Activated CD4-positive, alpha-beta T cell treated with anti-CD3 and anti-CD28 coated beads for 36 hours (primary cell): ENCODE measurements around the gene REEP3. TPM values are rescaled to one million over a fixed set of nuclear protein-coding genes. Genes with fewer than 3 reads are reported as not detected.

Source experiments
- ATAC-seq: fragments of 200-7000 bp; cut with Tn5 transposase; one replicate; pipeline ENCODE4 v1.10.0; 2021; ENCODE audit warnings: mild to moderate bottlenecking, moderate library complexity
- CTCF ChIA-PET: fragments of 350-600 bp; sonication (Branson Sonifier 250); formaldehyde crosslinking; loops from one replicate; lab custom pipeline; 2021; ENCODE audit warnings: antibody characterized with exemption; lab: Charles Lee
- POLR2A ChIA-PET: fragments of 350-600 bp; sonication (Branson Sonifier 250); formaldehyde crosslinking; loops from one replicate; lab custom pipeline; 2021; ENCODE audit warnings: antibody characterized with exemption, inconsistent platforms; lab: Charles Lee
- DNase-seq: peaks from one replicate; pipeline ENCODE4 v3.0.0-alpha.2; 2020
- H3K27ac Mint-ChIP-seq: one replicate; pipeline ENCODE4 v1.8.0; 2021; ENCODE audit warnings: mixed read lengths
- H3K27me3 Mint-ChIP-seq: one replicate; pipeline ENCODE4 v1.8.0; 2021; ENCODE audit warnings: mixed read lengths
- H3K36me3 Mint-ChIP-seq: one replicate; pipeline ENCODE4 v1.8.0; 2021; ENCODE audit warnings: low read depth, mixed read lengths
- H3K4me1 Mint-ChIP-seq: one replicate; pipeline ENCODE4 v1.8.0; 2021; ENCODE audit warnings: mixed read lengths
- H3K4me3 Mint-ChIP-seq: one replicate; pipeline ENCODE4 v1.8.0; 2021; ENCODE audit warnings: mild to moderate bottlenecking, moderate library complexity, mixed read lengths
- H3K9me3 Mint-ChIP-seq: one replicate; pipeline ENCODE4 v1.8.0; 2021; ENCODE audit warnings: low read depth, mixed read lengths
- intact Hi-C, 2 experiments: fragments of 100-400 bp; cut with DNase I in 1 of 2; cut with micrococcal nuclease in 1 of 2; formaldehyde crosslinking; loops; one replicate each; pipeline versions ENCODE4 v1.14.2 to v1.15.1; 2022 to 2024; cut with DNase I, micrococcal nuclease
- total RNA-seq, 2 experiments: library from RNA; stranded (reverse); gene quantifications; one replicate each; pipeline ENCODE4 v1.2.3, GENCODE V29; 2021

REEP3 gene
- total RNA-seq, 2 experiments from 2014 or later, result 15.9 to 20.9 TPM

DNA sequence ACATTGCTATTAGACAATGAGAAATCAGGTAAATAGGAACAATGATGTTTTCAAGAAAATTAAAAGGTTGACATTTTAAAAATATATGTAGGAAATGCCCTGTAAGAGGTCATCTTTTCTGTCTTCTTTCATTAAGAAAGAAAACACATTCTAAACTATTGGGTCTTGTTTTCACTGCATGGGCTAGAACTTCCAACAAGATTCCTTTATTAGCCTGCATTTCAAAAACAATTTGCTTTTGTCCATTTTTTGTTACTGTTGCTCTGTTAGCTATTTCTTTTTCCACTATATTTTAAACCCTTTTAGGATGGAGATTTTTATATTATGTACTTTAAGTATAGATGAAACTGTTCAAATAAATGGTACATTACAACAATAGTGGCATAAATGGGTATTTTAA is 9.2 kb downstream of the REEP3 start:
- Mint-ChIP-seq H3K36me3 (peaks cover 17% of the 10 kb centered on the region), H3K9me3 (no peaks in the 10 kb centered on the region), H3K4me1 (peaks cover 24% of the 10 kb centered on the region), H3K4me3 (no peak overlapping the region), H3K27ac (no peak overlapping the region), H3K27me3 (no peaks in the 10 kb centered on the region)
- CTCF ChIA-PET, result interaction anchor here (0.7 to 1.6 kb wide), 2 partner anchors 9 to 357 kb away, joined by 3 to 4 read pairs; no protein-coding TSS in a partner anchor
- DNase-seq, result no peak
- POLR2A ChIA-PET, result no interaction called here
- intact Hi-C loops, result no loop called here
- no peak for ATAC-seq

DNA sequence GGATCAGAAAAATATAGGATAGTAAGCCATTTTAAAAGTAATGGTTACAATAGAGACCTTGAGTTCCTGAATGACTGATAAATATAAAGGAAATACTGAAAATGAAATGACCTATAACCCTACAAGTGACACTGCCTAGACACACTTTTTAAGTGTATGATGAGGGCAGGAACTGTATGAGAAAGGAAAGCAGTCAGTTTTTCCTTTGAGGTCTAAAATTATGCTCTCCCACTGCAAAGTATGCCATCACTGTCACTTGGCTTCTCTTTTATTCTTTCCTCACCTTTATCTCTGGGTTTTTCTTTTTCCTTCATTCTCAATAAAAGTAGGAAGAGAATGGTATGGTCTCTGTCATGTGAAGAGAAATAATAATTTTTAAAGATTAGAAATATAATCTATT is 13.5 kb downstream of the REEP3 start:
- Mint-ChIP-seq H3K27me3 (no peaks in the 10 kb centered on the region), H3K4me1 (peaks cover 5% of the 10 kb centered on the region), H3K27ac (no peak overlapping the region), H3K4me3 (no peak overlapping the region), H3K36me3 (peaks cover 1% of the 10 kb centered on the region), H3K9me3 (no peaks in the 10 kb centered on the region)
- ChIA-PET POLR2A (no interaction called here), CTCF (no interaction called here)
- intact Hi-C loops, result no loop called here
- DNase-seq (no peak), ATAC-seq (peak; percentile 39)

DNA sequence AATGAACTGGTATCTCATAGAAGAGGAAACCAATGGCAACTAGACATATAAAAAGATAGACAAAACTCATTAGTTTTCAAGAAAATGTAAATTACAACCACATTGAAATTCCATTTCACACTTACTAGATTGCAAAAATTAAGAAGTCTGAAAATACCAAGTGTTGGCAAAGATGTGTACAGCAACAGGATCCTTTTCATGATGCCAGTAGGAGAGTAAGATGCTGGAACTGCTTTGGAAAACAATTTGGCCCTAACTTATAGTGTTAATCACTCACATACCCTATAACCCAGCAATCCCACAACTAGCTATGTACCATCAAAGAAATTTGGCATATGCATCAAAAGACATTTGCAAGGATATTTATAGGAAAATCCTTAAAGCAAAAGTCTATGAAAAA is 15.5 kb downstream of the REEP3 start:
- intact Hi-C loops, result no loop called here
- no peaks in the 10 kb centered on the region for H3K9me3 Mint-ChIP-seq
- H3K27me3 Mint-ChIP-seq, result no peaks in the 10 kb centered on the region
- ChIA-PET POLR2A (no interaction called here), CTCF (interaction anchor here (1.4 kb wide), 1 partner anchor 184 kb away, joined by 4 read pairs; no protein-coding TSS in a partner anchor)
- H3K27ac Mint-ChIP-seq, result no peak overlapping the region
- H3K4me3 Mint-ChIP-seq, result no peak overlapping the region
- H3K36me3 Mint-ChIP-seq, result no peaks in the 10 kb centered on the region
- ATAC-seq (no peak), DNase-seq (no peak)
- H3K4me1 Mint-ChIP-seq, result peaks cover 5% of the 10 kb centered on the region

DNA sequence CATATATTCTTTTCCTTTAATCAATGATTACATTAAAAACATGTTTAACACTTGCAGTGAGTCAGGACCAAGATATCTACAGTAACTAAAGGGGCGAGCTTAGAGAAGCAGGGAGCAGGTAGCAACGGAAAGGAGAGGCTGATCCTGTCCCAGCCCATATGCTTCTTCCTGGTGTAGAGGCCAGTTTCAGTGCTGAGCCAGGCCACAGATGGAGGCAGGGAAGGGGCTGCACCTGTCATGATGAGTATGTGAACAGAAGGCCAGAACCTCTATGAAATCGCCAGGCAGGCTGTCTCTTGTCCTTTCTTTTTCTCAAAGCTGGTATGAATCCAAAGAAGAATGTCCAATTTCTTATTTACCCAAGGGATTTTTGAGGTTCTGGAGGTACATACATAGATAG is 16.3 kb downstream of the REEP3 start:
- H3K27me3 Mint-ChIP-seq, result no peaks in the 10 kb centered on the region
- intact Hi-C loops, result no loop called here
- no peak overlapping the region for H3K27ac Mint-ChIP-seq
- H3K36me3 Mint-ChIP-seq, result no peaks in the 10 kb centered on the region
- ChIA-PET CTCF (interaction anchor here (0.7 to 1.4 kb wide), 3 partner anchors 13 to 183 kb away, joined by 3 to 4 read pairs (median 4); no protein-coding TSS in a partner anchor), POLR2A (no interaction called here)
- DNase-seq (no peak), ATAC-seq (no peak)
- H3K4me3 Mint-ChIP-seq, result no peak overlapping the region
- H3K4me1 Mint-ChIP-seq, result peaks cover 5% of the 10 kb centered on the region
- H3K9me3 Mint-ChIP-seq, result no peaks in the 10 kb centered on the region

- Mint-ChIP-seq H3K4me1 (peaks cover 11% of the 10 kb centered on the region), H3K27ac (no peak overlapping the region), H3K4me3 (no peak overlapping the region), H3K36me3 (no peaks in the 10 kb centered on the region), H3K9me3 (no peaks in the 10 kb centered on the region), H3K27me3 (no peaks in the 10 kb centered on the region)
- CTCF ChIA-PET, result interaction anchor here (0.9 to 2.2 kb wide), 6 partner anchors 8 to 82 kb away, joined by 3 to 7 read pairs (median 4); no protein-coding TSS in a partner anchor
- POLR2A ChIA-PET, result no interaction called here
- intact Hi-C loops, result no loop called here
- ATAC-seq (no peak), DNase-seq (no peak)
These were observed 18.2 kb downstream of the REEP3 start for GRCh38 chr10:63539377-63539776.

DNA sequence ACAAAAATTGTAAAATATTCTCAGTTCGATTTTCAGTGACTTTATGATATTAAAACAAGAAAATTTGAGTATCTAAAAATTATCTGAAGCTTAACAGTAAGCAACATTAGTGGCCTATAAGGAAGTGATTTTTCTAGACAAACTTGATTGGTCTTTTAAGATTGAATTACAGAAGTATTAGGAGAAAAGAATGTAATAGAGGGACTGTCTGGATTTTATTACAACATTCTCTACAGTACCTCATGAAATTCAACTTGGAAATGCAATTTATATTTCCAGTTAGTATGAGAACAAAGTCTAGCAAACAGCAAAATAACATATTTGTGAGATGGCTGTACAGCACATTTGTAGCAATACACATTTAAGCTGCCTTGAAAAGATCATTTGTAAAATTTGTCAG is 18.8 kb downstream of the REEP3 start:
- ATAC-seq, result no peak
- Mint-ChIP-seq H3K4me1 (peaks cover 9% of the 10 kb centered on the region), H3K36me3 (no peaks in the 10 kb centered on the region), H3K9me3 (no peaks in the 10 kb centered on the region), H3K4me3 (no peak overlapping the region), H3K27me3 (no peaks in the 10 kb centered on the region), H3K27ac (no peak overlapping the region)
- POLR2A ChIA-PET, result interaction anchor here (0.6 kb wide), 1 partner anchor 221 kb away, joined by 14 read pairs; no protein-coding TSS in a partner anchor
- intact Hi-C loops, result no loop called here
- CTCF ChIA-PET, result interaction anchor here (1.2 to 2.2 kb wide), 5 partner anchors 9 to 81 kb away, joined by 3 to 7 read pairs (median 4); no protein-coding TSS in a partner anchor
- DNase-seq, result no peak

DNA sequence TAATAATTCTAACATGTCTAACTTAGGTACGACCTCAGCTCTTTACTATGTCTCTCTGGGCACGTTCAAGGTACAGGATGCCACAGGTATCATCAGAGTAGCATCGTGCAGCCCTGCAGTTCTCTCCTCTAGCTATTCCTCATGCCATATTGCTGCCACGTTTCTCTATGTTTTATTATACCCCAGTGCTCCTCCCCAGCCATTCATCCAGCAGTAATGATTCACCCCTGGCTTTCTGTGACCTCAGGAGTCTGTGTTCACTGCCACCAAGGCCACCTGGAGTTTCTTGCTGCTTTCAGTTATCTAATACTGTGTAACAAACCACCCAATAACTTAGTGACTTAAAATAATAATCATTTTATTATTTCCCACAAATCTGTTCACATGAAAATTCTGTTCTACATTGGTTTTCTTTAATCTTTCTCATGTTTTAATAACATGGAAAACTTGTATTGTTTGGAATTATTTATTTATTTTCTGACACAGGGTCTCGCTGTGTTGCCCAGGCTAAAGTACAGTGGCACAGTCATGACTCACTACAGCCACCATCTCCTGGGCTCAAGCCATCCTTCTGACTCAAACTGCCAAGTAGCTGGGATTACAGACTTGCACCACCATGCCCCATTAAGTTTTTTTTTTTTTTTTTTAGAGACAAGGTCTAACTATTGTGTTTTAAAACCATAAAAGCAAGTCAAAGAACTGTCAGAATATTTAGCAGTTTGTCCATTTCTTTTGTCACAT is 21.8 kb downstream of the REEP3 start:
- CTCF ChIA-PET, result interaction anchor here (1.1 kb wide), 1 partner anchor 14 kb away, joined by 3 read pairs; no protein-coding TSS in a partner anchor
- DNase-seq, result no peak
- intact Hi-C loops, result no loop called here
- no peak for ATAC-seq
- no peak overlapping the region for H3K4me3 Mint-ChIP-seq
- no peaks in the 10 kb centered on the region for H3K27me3 Mint-ChIP-seq
- peaks cover 9% of the 10 kb centered on the region for H3K4me1 Mint-ChIP-seq
- POLR2A ChIA-PET, result no interaction called here
- no peaks in the 10 kb centered on the region for H3K36me3 Mint-ChIP-seq
- H3K9me3 Mint-ChIP-seq, result no peaks in the 10 kb centered on the region
- H3K27ac Mint-ChIP-seq, result no peak overlapping the region

GRCh38 chr10:63543576-63543962 is 22.4 kb downstream of the REEP3 start:
- CTCF ChIA-PET, result interaction anchor here (1.1 kb wide), 1 partner anchor 14 kb away, joined by 3 read pairs; no protein-coding TSS in a partner anchor
- POLR2A ChIA-PET, result no interaction called here
- ATAC-seq (no peak), DNase-seq (no peak)
- intact Hi-C loops, result no loop called here
- Mint-ChIP-seq H3K4me1 (peaks cover 9% of the 10 kb centered on the region), H3K27me3 (no peaks in the 10 kb centered on the region), H3K4me3 (no peak overlapping the region), H3K36me3 (no peaks in the 10 kb centered on the region), H3K27ac (no peak overlapping the region), H3K9me3 (no peaks in the 10 kb centered on the region)

DNA sequence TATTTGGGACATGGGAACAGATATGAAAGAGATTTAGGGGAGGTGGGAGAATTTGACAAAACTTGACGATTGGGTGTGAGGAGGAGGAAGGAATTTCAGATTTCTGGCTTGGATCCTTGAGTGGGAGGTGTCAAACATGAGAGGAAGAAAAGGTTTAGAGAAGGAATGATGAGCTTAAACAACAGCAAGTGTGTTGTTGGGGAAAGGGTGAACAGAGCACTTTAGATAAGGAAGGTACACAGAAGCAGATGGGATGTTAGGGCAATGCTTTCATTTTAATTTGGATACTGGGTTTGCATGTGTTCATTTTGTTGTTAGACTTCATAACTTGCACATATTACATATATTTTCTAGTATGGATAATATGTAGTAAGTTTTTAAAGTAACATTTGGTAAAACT is 23.2 kb downstream of the REEP3 start:
- Mint-ChIP-seq H3K27ac (peak overlapping the region; percentile 3), H3K27me3 (no peaks in the 10 kb centered on the region), H3K36me3 (no peaks in the 10 kb centered on the region), H3K4me3 (no peak overlapping the region), H3K4me1 (peaks cover 9% of the 10 kb centered on the region), H3K9me3 (no peaks in the 10 kb centered on the region)
- no peak for DNase-seq
- CTCF ChIA-PET, result interaction anchor here (1.3 kb wide), 1 partner anchor 85 kb away, joined by 3 read pairs; no protein-coding TSS in a partner anchor
- ATAC-seq, result no peak
- POLR2A ChIA-PET, result no interaction called here
- intact Hi-C loops, result no loop called here

DNA sequence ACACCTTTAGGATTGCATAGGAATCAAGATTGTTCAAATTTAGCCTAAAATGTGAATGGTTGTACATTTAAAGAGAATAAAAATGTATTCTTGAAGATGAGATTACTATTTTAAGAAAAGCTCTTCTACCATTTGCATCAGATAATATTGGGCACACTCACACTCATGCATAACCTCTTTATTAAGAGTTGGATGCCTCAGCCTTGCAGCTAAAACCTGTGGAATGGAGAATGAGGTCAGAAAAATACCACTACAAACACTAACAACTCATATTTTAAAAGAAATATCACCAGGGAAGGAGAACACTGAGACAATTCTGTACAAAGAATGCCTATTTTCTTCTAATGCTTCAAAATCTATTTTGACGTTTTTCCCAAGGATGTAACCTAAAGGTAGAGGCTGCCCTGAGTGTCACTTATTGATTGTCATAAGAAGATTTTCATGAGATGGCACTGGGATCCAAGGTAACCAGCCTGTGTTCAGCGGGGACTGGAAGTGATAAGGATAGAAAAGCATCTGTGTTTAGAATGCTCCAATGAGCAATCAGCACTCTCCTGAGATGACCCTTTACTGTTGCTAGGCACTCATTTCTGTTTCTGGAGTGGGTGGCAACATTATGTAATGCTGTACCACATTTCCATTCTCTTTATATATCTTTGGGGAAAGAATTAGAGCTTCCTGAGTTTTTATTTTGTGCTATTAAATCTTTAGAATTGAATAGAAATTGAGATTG is 26.6 kb downstream of the REEP3 start:
- no peaks in the 10 kb centered on the region for H3K27me3 Mint-ChIP-seq
- intact Hi-C loops, result no loop called here
- POLR2A ChIA-PET, result no interaction called here

GRCh38 chr10:63548860-63549259 is 27.7 kb downstream of the REEP3 start:
- Mint-ChIP-seq H3K27ac (no peak overlapping the region), H3K9me3 (no peaks in the 10 kb centered on the region), H3K36me3 (no peaks in the 10 kb centered on the region), H3K27me3 (no peaks in the 10 kb centered on the region), H3K4me1 (peaks cover 18% of the 10 kb centered on the region), H3K4me3 (no peak overlapping the region)
- intact Hi-C loops, result no loop called here
- POLR2A ChIA-PET, result no interaction called here
- no peak for DNase-seq
- no peak for ATAC-seq
- CTCF ChIA-PET, result interaction anchor here (0.7 to 1.7 kb wide), 3 partner anchors 10 to 383 kb away, joined by 3 to 4 read pairs (median 3); no protein-coding TSS in a partner anchor

More for the DNA sequence above, 26.6 kb downstream of the REEP3 start:
- Mint-ChIP-seq H3K4me3 (no peak overlapping the region), H3K36me3 (no peaks in the 10 kb centered on the region), H3K4me1 (peaks cover 14% of the 10 kb centered on the region), H3K27ac (no peak overlapping the region), H3K9me3 (no peaks in the 10 kb centered on the region)
- CTCF ChIA-PET, result no interaction called here
- DNase-seq (no peak), ATAC-seq (no peak)
